ENCODE results near the gene DLST. TPM values are rescaled to one million over a fixed set of nuclear protein-coding genes. Genes with fewer than 3 reads are reported as not detected.
A peak's percentile ranks its signal among the peaks of the same experiment; 100 is the strongest.

DLST gene
- total and polyA plus RNA-seq, 2 of the 4 experiments (the other 2 are of a cell fraction) = 58.6 to 119 TPM

DNA sequence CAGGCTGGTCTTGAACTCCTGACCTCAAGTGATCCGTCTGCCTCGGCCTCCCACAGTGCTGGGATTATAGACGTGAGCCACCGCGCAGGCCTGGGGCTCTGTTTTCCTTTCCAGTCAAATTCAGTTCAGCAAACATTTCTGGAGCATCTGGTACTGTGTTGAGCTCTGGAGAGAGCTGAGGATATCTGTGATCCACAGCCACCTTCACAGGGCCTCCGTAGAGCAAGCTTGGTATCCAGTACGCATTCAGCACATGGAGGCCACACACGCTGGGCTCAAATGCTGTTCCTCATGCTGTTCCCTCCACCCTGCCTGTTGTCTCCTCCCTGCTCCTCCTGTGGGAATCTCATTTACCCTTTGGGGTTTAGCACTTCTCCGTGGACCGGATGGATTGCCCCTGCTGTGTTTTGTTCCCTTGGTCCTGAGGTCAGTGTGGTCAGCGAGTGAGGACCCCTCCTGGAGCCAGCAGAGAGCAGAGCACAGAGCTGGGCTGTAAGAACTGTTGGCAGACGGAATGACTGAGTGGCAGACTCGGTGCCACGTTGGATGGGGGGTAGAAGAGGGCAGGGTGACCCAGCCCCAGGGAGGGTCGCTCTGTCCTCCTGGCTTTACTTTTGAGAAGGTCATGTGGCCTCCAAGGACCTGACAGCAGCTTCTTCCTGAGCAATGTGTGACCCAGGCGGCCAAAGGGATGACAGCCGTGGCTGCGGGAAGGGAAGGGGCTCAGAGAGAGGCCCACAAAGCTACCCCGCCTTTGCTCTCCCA, 40.5 kb downstream of the DLST start:
- no peak overlapping the region for H4K91ac ChIP-seq (ENCODE audit: insufficient read depth, low read depth, low read length)
- H2AK5ac ChIP-seq (ENCODE audit: low read depth, low read length) = no peak overlapping the region
- no peak overlapping the region for H3K18ac ChIP-seq (ENCODE audit: low read depth, low read length)
- ChIA-PET CTCF (interaction anchor here (0.6 to 1.5 kb wide), 2 partner anchors 16 to 100 kb away, joined by 3 read pairs; no protein-coding TSS in a partner anchor), POLR2A (ENCODE audit: unreplicated experiment) (interaction anchor here (0.6 kb wide), 1 partner anchor 11 kb away, joined by 4 read pairs; no protein-coding TSS in a partner anchor)
- H3K4me2 ChIP-seq (ENCODE audit: low read depth, low read length) = no peak overlapping the region
- H3K36me3 ChIP-seq (ENCODE audit: control insufficient read depth, insufficient read depth, low read length) = no peaks in the 10 kb centered on the region
- dilution Hi-C loops (cut with HindIII; ENCODE audit: low sequenced_read_pairs, unreplicated experiment) = no loop called here
- H3K4me3 ChIP-seq (ENCODE audit: insufficient read depth, low read depth, low read length) = no peak overlapping the region
- in situ Hi-C loops (cut with MboI; ENCODE audit: low sequenced_read_pairs) = no loop called here
- H4K5ac ChIP-seq (ENCODE audit: low read depth, low read length) = no peak overlapping the region
- TF ChIP-seq CEBPB (IDR thresholded peaks at IDR 0.05; ENCODE audit: low read depth, low read length) (no peak), FOS (IDR thresholded peaks at IDR 0.05; ENCODE audit: low read depth, low read length) (no peak), CHD1 (IDR thresholded peaks at IDR 0.05; ENCODE audit: low read depth, low read length) (no peak)
- H3K4me1 ChIP-seq (ENCODE audit: control insufficient read depth, insufficient read depth, low read length) = peaks cover 3% of the 10 kb centered on the region; the same call in 1 of the 2 replicates
- 0 out of 2 replicates have a peak, but pooled peaks cover 2% of the 10 kb centered on the region for H3K9me1 ChIP-seq (ENCODE audit: insufficient read depth, low read length)
- H3K23ac ChIP-seq (ENCODE audit: low read depth, low read length) = no peak overlapping the region
- H2AK9ac ChIP-seq (replicated peaks; ENCODE audit: low read depth, low read length, poor library complexity) = no peak overlapping the region
- H3K27ac ChIP-seq (ENCODE audit: insufficient read depth, low read length) = no peak overlapping the region
- no peaks in the 10 kb centered on the region for H3K9me3 ChIP-seq (ENCODE audit: control insufficient read depth, insufficient read depth, low read length)
- H3K14ac ChIP-seq (replicated peaks; ENCODE audit: low read depth, low read length) = no peak overlapping the region
- H4K8ac ChIP-seq (ENCODE audit: low read depth in 2 of 2, low read length in 2 of 2) = no peak overlapping the region
- no peak overlapping the region for H3K9ac ChIP-seq (ENCODE audit: low read depth, low read length)
- no peaks in the 10 kb centered on the region for H3K79me1 ChIP-seq (ENCODE audit: low read depth in 1 of 2, low read length in 2 of 2)
- 80% methylated on average over 10 of the region's 19 CpGs; no CpG with 5 or more reads in 1 of the 2 experiments for WGBS, 2 experiments (ENCODE audit: extremely low coverage in 2 of 2, insufficient read length in 1 of 2)
- H2BK20ac ChIP-seq (ENCODE audit: low read depth, low read length) = no peak overlapping the region
- no peak overlapping the region for H2BK15ac ChIP-seq (ENCODE audit: low read depth, low read length)
- no TSS peak for BruUV-seq (replicated peaks)
- H2BK120ac ChIP-seq (ENCODE audit: low read depth, low read length) = no peak overlapping the region
- no peak for DNase-seq
- no peak overlapping the region for H3K4ac ChIP-seq (ENCODE audit: low read depth, low read length)
- no peak overlapping the region for H2BK5ac ChIP-seq (ENCODE audit: low read depth, low read length, poor library complexity, severe bottlenecking)
- intact Hi-C loops (cut with micrococcal nuclease) = no loop called here
- no peak for ATAC-seq (ENCODE audit: low read depth)
- peak overlapping the region; percentile 88 for H2AFZ ChIP-seq (replicated peaks; ENCODE audit: low read length, poor library complexity)
- H3K56ac ChIP-seq (ENCODE audit: extremely low read depth, insufficient read depth, low read length) = no peak overlapping the region
- H3K27me3 ChIP-seq (ENCODE audit: control insufficient read depth, insufficient read depth, low read length) = no peaks in the 10 kb centered on the region; the same call in 1 of the 2 replicates
- no peaks in the 10 kb centered on the region for H4K20me1 ChIP-seq (ENCODE audit: insufficient read depth, low read length)

Data from IMR-90 (cell line).